Stimulated activated CD8-positive, alpha-beta memory T cell treated with anti-CD3 and anti-CD28 coated beads, Interleukin-12 subunit alpha, Interleukin-12 subunit beta, amount 100 ng/mL, for 4 hours (primary cell): Measurements from ENCODE around the gene GART.
"Not testable (repeated sequence)": the region's sequence is repeated elsewhere in the genome, so short reads cannot be mapped to it uniquely, and the experiment has no call there.

Experiments used
- DNase-seq: peaks from one replicate; pipeline ENCODE4 v3.0.0-alpha.2; 2020; ENCODE audit warnings: low read depth

The GART gene

DNA sequence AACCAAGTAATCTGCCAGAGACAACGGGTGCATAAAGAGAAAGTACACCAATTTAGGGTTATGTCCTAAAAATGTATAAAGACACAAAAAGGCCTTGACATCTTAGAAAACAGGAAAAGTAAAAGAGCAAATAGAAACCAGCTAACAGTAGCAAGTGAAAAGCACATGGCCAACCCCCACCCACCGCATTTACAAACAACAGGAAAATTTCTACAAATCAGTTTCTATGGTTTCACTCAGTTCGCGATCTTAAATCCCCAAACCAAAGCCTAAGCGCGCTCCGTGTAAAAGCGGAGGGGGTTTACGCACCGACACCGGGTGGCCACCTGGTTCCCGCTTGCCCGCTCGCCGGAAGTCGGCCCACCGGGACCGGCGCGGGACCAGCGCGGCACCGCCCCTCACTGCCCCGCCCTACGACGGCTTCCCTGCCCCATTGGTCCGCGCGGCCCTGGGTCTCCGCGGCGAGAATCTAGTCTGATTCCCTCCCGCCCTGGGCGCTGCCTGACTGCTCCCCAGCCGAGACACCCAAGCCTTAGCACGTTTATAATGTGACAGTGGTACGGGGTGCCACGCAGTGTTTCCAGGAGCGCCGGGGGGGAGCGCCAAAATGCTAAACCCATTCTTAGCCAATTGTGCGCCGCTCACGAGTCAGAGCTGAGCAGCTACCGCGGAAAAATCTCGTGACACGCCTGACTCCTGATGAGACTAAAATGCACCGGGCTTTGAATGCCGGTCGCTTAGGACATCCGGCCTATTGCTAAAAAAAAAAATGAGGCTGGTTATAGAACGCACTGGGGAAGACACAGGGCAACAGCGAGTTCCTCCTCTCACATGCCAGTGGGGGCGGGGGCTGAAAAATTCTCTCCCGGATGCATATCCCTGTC lies at the start of gene GART:
Gene GART (minus strand): TSS at position 362 of the 884 bp plus-strand sequence. CDS start 2,802 bp downstream, outside the sequence.
- DNase-seq, result peak; percentile 73

- DNase-seq, result peak; percentile 82
Observed at GRCh38 chr21:33588485-33589335, 46.8 kb upstream of the GART start, which contains the start of gene DONSON. Gene DONSON, minus strand, starts transcription at chr21:33588684. Its CDS starts 43 bp downstream, at chr21:33588641.

DNA sequence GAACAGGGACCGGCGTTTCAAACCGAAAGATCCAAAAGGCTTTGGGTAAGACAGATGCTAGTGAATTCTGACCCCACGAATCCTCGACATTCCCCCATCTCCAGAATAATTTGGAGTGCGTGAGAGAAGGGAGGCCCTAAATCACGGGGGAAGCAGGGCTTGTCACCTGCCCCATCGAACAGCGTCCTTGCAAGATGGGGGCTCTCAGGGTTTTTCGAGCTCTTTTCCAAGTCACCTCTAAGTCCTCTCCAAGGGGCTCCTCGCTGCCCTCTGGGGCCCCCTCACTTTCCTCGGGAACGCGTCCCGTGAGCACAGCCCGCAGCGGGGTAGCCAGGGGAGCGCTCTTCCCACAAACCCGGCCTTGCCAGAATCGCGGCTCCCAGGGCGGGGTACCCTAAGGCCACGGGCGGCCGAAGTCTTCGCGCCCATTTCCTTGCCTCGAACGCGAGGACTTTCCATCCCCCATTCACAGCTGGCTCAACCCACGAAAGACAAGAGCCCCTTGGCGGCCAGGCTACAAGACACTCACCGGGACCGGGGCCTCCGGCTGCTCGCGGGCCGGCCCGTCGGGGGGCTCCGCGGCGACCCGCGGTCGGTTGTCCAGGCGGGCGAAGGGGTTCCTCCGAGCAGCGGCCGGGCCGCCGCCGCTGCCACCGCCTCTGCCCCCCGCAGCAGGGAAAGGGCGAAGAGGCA lies 46.0 kb upstream of the GART start:
- DNase-seq, result no peak

GRCh38 chr21:33586927-33587326 lies 45.0 kb upstream of the GART start:
- no peak for DNase-seq

DNA sequence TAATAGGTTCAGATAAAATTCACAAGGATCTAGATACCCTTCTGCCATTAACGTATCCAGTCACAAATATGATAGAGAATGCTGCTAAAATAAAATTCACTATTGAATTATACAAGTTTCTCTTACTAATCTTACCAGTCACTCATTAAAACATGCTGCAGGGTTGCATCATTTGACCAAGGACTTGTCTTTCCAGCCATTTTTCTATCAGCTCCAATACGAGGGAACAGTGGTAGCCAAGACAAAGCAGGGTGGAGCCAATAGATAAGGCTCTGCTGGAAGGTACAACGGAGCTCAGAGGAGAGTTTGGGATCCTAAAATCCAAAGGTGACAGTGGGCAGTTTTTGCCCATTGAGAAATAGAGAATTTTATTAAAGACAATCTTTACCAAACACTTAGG lies 42.5 kb upstream of the GART start:
- DNase-seq, result no peak

DNA sequence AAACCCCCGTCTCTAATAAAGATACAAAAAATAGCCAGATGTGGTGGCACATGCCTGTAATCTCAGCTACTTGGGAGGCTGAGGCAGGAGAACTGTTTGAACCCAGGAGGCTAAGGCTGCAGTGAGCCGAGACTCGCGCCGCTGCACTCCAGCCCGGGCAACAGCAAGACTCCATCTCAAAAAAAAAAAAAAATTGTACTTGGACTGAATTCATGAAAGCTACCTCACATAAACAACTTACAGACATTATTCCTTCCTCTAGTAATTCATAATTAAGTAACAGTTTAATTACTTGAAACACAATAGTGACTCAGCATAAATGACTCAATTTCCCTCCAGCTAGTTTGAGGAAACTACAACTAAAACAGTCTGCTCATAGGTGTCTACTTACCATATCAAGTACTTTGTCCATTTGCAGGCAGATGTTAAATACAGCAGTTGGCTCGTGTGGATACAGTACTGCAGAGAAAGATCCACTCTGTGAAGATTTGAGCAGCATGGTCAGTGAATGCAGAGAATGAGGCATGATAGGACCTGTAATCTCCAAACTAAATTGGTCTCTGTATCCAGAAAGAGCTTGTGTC lies 37.1 kb upstream of the GART start:
- no peak for DNase-seq

DNA sequence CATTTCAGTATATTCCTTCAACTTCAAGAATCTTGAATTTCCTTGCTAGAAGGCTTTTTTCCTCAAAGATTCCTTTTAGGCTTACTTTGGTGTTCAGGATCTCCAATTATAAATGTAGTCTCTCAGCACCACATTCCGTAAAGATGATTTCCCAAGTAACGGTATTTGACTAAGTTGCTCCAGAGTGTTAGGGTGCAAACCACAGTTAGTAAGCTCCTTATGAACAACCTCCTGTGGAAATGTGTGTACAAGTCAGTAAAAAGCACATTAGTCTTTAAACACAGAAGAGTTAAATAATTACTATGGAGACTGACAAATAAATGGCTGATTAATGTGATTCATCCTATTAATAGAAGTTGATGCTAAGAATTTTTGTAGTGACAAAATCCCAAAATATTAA lies 36.3 kb upstream of the GART start:
- DNase-seq, result no peak

DNA sequence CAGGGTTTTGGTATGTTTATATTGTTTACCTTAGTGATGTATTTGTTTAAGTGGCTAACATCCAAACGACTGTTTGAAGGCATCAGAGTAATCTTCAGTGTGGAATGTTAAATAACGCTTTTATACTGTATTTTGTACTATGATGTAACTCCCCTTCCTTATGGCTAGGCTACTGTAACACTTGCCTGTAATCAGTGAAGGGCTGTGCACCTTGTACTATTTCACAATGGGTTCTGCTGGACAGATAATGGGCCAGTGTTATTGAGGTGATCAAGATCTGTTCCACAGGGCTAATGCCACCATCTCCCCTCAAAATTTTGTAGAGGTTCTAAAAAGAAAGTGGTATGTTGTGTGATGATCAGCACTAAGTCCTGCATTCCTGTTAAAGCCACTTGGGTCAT lies 34.8 kb upstream of the GART start:
- not testable (repeated sequence) for DNase-seq

DNA sequence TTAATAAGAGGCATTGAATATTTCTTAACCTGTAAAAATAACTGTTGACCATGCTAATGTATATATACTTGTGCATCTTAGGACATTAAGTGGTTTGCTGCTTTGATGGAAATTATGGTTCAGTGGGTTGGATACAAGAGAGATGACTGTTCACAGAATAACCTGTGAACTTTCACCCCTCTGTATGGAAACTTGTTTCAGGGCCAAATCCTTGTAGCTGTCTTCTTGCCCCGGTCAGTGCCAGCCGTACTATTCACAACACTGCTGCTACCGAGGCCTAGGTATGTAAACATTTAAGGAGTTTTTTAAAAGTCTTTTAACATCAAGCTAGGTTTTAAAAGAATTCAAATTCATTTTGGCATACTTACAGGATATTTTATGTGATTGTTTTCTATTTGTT lies 30.4 kb upstream of the GART start:
- DNase-seq, result no peak

DNA sequence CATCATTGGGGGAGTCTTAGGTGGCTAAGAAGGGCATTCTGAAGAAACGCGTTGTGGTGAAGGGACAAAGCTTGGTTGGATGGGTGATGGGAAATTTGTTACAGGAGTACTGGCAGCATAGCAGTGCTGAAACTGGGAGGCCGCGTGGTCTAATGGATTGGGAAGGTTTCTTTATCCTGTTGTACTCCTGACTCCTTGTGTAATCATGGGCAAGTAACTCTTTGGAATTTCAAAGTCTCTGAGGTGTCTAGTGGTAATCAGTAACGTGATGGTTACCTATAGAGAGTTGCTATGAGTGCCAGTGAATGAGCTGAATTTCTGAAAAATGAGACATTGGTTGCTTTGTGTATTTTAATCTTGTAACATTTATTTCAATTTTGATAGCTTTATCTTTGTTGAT lies 28.1 kb upstream of the GART start:
- no peak for DNase-seq

- no peak for DNase-seq
Observed at GRCh38 chr21:33568448-33568847, 26.5 kb upstream of the GART start.

- DNase-seq, result no peak
Observed at GRCh38 chr21:33567914-33568313, 26.0 kb upstream of the GART start.

DNA sequence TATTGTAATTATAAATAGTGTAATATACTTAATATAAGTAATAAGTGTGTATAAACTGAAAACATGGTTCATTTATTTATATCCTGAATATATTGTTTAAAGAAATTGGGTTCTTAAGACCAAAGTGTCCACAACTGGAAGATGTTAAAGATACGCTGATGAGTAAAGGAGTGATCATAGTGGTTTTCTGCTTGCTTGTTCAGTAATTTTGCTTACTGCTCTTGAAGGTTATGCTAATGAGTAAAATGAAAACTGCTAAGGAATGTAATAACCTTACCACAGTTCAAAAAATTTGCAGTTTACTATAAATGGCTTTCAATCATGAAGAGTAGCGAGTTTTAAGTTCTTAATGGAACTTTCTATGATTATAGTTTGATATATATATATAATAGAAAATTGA lies 24.6 kb upstream of the GART start:
- no peak for DNase-seq

- DNase-seq, result no peak
Observed at GRCh38 chr21:33562389-33562788, 20.5 kb upstream of the GART start.

DNA sequence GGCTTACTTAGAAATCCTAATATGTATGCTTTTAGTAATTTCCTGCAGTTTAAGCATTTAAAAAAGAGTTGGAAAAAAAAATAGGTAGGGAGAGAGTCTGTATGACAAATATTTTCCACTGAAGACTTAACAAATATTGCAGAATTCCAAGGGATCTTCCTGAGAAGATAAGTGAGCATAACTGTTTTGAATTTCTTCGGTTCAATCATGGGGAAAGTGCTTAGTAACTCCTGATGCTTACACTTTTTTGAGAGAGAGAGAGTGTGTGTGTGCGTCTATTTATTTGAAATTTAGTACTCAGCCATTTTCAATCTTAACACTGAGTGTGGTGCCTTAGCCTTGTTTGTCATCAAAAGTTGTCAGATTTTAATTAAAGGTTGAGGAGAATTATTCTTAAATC lies 19.5 kb upstream of the GART start:
- no peak for DNase-seq

DNA sequence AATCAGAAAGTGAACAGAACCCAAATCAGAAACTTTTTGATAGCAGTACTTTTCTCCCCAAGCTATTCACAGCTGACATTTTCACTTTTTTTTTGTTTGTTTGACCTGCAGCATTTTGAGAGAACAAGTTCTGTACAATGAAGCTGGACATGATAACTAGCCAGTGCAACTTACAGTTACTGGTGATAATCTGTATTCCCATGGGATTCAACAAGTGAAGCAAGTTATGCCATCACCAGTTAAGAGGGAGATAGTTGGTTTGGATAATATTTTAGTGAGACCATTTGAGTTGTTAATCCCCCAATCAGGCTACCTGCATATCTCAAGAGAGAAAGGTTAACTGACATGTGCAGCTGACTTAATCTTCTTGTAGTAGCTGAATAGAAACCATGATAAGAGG lies 19.0 kb upstream of the GART start:
- no peak for DNase-seq

GRCh38 chr21:33559813-33560212 lies 17.9 kb upstream of the GART start:
- DNase-seq, result no peak

- DNase-seq, result no peak
Observed at GRCh38 chr21:33558777-33559421, 17.0 kb upstream of the GART start.

DNA sequence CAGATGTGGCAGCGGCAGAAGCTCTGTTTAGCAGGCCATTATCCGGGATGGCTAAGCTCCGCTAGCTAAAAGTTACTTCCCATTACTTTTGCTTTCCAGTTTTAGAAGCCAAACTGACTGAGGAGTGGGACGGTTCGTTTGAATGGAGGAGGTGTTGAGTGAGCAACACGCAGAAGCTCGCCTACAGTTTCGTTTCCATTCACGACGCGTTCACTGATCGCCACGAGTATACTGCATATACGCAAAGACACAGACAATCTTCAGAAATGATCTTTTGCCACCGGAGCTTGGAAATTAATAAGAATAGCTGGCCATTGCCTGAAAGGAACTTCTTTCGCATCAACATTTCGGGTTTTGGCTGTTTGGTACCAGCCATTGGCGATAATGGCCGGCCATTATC lies 15.5 kb upstream of the GART start:
- no peak for DNase-seq

DNA sequence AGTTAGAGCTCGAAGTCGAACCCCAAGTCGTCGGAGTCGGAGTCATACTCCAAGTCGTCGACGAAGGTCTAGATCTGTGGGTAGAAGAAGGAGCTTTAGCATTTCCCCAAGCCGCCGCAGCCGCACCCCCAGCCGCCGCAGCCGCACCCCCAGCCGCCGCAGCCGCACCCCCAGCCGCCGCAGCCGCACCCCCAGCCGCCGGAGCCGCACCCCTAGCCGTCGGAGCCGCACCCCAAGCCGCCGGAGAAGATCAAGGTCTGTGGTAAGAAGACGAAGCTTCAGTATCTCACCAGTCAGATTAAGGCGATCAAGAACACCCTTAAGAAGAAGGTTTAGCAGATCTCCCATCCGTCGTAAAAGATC lies 13.0 kb upstream of the GART start:
- DNase-seq, result no peak

GRCh38 chr21:33554236-33554981 lies 12.5 kb upstream of the GART start:
- DNase-seq, result no peak
